K562 (cell line): Measurements from ENCODE around the gene TRIM38. TPM values are rescaled to one million over a fixed set of nuclear protein-coding genes. Genes with fewer than 3 reads are reported as not detected.

Experiments
- AFF4 ChIP-seq: sonication (generic); formaldehyde crosslinking; IDR thresholded peaks from 2 replicates; pipeline ENCODE4 v1.8.0; 2023; ENCODE audit warnings: mild to moderate bottlenecking, missing genetic modification reagents
- HDAC8 ChIP-seq: fragments of 450-650 bp; IDR thresholded peaks from 2 replicates; pipeline ENCODE4 v1.6.1; 2016; ENCODE audit warnings: mild to moderate bottlenecking, missing genetic modification characterization, moderate library complexity, missing compliant biosample characterization
- KAT2B ChIP-seq: IDR thresholded peaks from one replicate; pipeline ENCODE4 v1.6.1; 2012; ENCODE audit warnings: low read depth, mild to moderate bottlenecking, control low read depth, inconsistent platforms, low read length, moderate library complexity
- KLF16 ChIP-seq: IDR thresholded peaks from 2 replicates; pipeline ENCODE4 v1.6.1; 2016; ENCODE audit warnings: antibody characterized with exemption
- MEIS2 ChIP-seq: fragments of 450-650 bp; IDR thresholded peaks from 2 replicates; pipeline ENCODE4 v1.6.1; 2014; ENCODE audit warnings: mild to moderate bottlenecking; ENCODE audit not compliant: partially characterized antibody
- MTA3 ChIP-seq: fragments of 450-650 bp; formaldehyde crosslinking; IDR thresholded peaks from 2 replicates; pipeline ENCODE4 v1.6.1; 2017; ENCODE audit warnings: mild to moderate bottlenecking, borderline replicate concordance
- NCOA1 ChIP-seq: fragments of 450-650 bp; IDR thresholded peaks from 2 replicates; pipeline ENCODE4 v1.6.1; 2016; ENCODE audit warnings: low read depth
- NONO ChIP-seq, 2 experiments: fragments of 200-400 bp in 1 of 2; fragments of 450-650 bp in 1 of 2; formaldehyde crosslinking in 1 of 2; IDR thresholded peaks; 2 replicates each; pipeline ENCODE4 v1.6.1; 2017; ENCODE audit warnings: low read depth in 2 of 2, mild to moderate bottlenecking in 2 of 2, moderate library complexity in 2 of 2, low read length in 1 of 2
- POLR2AphosphoS5 ChIP-seq: IDR thresholded peaks from 2 replicates; pipeline ENCODE4 v1.6.1; 2011; ENCODE audit warnings: mild to moderate bottlenecking, low read depth, low read length, moderate library complexity; ENCODE audit not compliant: control insufficient read depth, insufficient read depth
- REST ChIP-seq, 2 experiments: fragments of 450-650 bp; formaldehyde crosslinking in 1 of 2; IDR thresholded peaks; 2 replicates each; pipeline versions ENCODE4 v1.4.0 to v1.6.1; 2014 to 2020; ENCODE audit warnings: mild to moderate bottlenecking in 2 of 2, borderline replicate concordance in 1 of 2, low read depth in 1 of 2
- RFX5 ChIP-seq: IDR thresholded peaks from 2 replicates; pipeline ENCODE4 v1.6.1; 2011; ENCODE audit warnings: low read depth, mild to moderate bottlenecking, improper control_type of control experiment, low read length
- TCF3 ChIP-seq: sonication (generic); formaldehyde crosslinking; IDR thresholded peaks from 2 replicates; pipeline ENCODE4 v1.4.0; 2020; ENCODE audit warnings: mild to moderate bottlenecking, missing genetic modification reagents
- ZBTB7A ChIP-seq: IDR thresholded peaks from 2 replicates; pipeline ENCODE4 v1.6.1; 2011; ENCODE audit warnings: low read depth, mild to moderate bottlenecking, low read length, moderate library complexity, borderline replicate concordance; ENCODE audit not compliant: control insufficient read depth
- ZNF174 ChIP-seq: fragments of 250-450 bp; sonication (Bioruptor Pico); IDR thresholded peaks from 2 replicates; pipeline ENCODE4 v1.4.0; 2020; ENCODE audit warnings: mild to moderate bottlenecking
- ZNF253 ChIP-seq: fragments of 250-450 bp; sonication (Bioruptor Pico); conservative IDR thresholded peaks from 2 replicates; pipeline ENCODE4 v1.6.1; 2021; ENCODE audit warnings: mild to moderate bottlenecking
- ZNF3 ChIP-seq: fragments of 250-450 bp; sonication (Bioruptor Pico); IDR thresholded peaks from 2 replicates; pipeline ENCODE4 v1.5.0; 2021; ENCODE audit warnings: mild to moderate bottlenecking, moderate library complexity
- ZNF354B ChIP-seq: fragments of 250-450 bp; sonication (Bioruptor Pico); IDR thresholded peaks from 2 replicates; pipeline ENCODE4 v1.4.0; 2020
- ZSCAN29 ChIP-seq: fragments of 450-650 bp; IDR thresholded peaks from 2 replicates; pipeline ENCODE4 v1.6.1; 2017
- polyA plus RNA-seq, 8 experiments: library from polyadenylated mRNA; depleted of rRNA in 4 of 8; stranded (reverse) in 5 of 8; unstranded in 3 of 8; fragments of >200 nt; fragmentation: Nextera tagmentation in 2 of 8; fragmentation: Illumina TruSeq in 1 of 8; extraction: Ambion mirVana in 2 of 8; extraction: Trizol in 1 of 8; gene quantifications; 2 replicates each; pipeline versions ENCODE4 v1.2.1 to v1.2.3, GENCODE V29; 2011 to 2014; ENCODE audit warnings: inconsistent platforms in 1 of 8, missing spikeins in 1 of 8
- total RNA-seq, 7 experiments: library from RNA; depleted of rRNA in 6 of 7; stranded (reverse); fragments of >200 nt in 6 of 7; fragmentation: Illumina TruSeq in 2 of 7; extraction: Trizol in 2 of 7; gene quantifications; 2 replicates each; pipeline versions ENCODE4 v1.2.1 to v1.2.3, GENCODE V29; 2011 to 2021; ENCODE audit warnings: low replicate concordance in 1 of 7

TRIM38 gene
- total and polyA plus RNA-seq, 9 of the 15 experiments (the other 6 are each of a cell fraction or from before 2014, with no cell fraction given) = 1.7 to 6.7 (median 6.3) TPM

GRCh38 chr6:26031151-26031594 is 68.6 kb downstream of the TRIM38 start (continued):
- TF ChIP-seq MTA3 (peak; percentile 17; the same call in 1 of the 2 replicates), KLF16 (no peak), REST (IDR thresholded peaks at IDR 0.05; ENCODE audit: borderline replicate concordance) (no peak), REST (CRISPR knock-in tag; IDR thresholded peaks at IDR 0.05; ENCODE audit: low read depth) (no peak), MEIS2 (no peak), ZNF174 (CRISPR knock-in tag) (0 out of 2 replicates have a peak, but pooled peaks have one; percentile 55), ZNF3 (CRISPR knock-in tag) (peak; percentile 81), TCF3 (CRISPR knock-in tag) (no peak), POLR2AphosphoS5 (peak; percentile 69; the same call in 1 of the 2 replicates), RFX5 (no peak; the same call in 1 of the 2 replicates), ZNF253 (CRISPR knock-in tag) (peak; percentile 96), ZSCAN29 (no peak), NONO (IDR thresholded peaks at IDR 0.05; ENCODE audit: low read depth in 2 of 2, low read length in 1 of 2) (peak in 1 of 2 experiments; percentile 52; a peak in 2 of 4 replicates), KAT2B (no peak), ZBTB7A (no peak), ZNF354B (CRISPR knock-in tag) (peak; percentile 61; the same call in 1 of the 2 replicates), NCOA1 (no peak), AFF4 (CRISPR knock-in tag) (no peak), HDAC8 (tag) (no peak)
